GM23248 (cell line): ENCODE measurements around the gene BCKDK. TPM values are rescaled to one million over a fixed set of nuclear protein-coding genes. Genes with fewer than 3 reads are reported as not detected.

ENCODE experiments used
- DNase-seq: peaks from one replicate; pipeline ENCODE4 v3.0.0-alpha.2; 2015
- H2AFZ ChIP-seq: fragments of 200-600 bp; sonication (generic); 2 replicates; pipeline ENCODE4 v1.6.1; 2016; ENCODE audit warnings: antibody characterized with exemption
- H3F3A ChIP-seq: fragments of 200-600 bp; sonication (generic); 2 replicates; pipeline ENCODE4 v1.6.1; 2016; ENCODE audit warnings: mild to moderate bottlenecking, antibody characterized with exemption, mixed run types; ENCODE audit not compliant: insufficient read depth
- H3K27ac ChIP-seq: fragments of 200-600 bp; sonication (generic); 2 replicates; pipeline ENCODE4 v1.5.1; 2016; ENCODE audit warnings: mild to moderate bottlenecking
- H3K27me3 ChIP-seq: fragments of 200-600 bp; sonication (generic); replicated peaks from 2 replicates; pipeline ENCODE4 v1.6.1; 2016; ENCODE audit warnings: mild to moderate bottlenecking; ENCODE audit not compliant: insufficient read depth
- H3K36me3 ChIP-seq: fragments of 200-600 bp; sonication (generic); 2 replicates; pipeline ENCODE4 v1.6.1; 2016; ENCODE audit warnings: low read depth, mild to moderate bottlenecking
- H3K4me1 ChIP-seq: fragments of 200-600 bp; sonication (generic); 2 replicates; pipeline ENCODE4 v1.6.1; 2016; ENCODE audit warnings: mild to moderate bottlenecking; ENCODE audit not compliant: insufficient read depth
- H3K4me2 ChIP-seq: fragments of 200-600 bp; sonication (generic); one replicate; pipeline ENCODE4 v1.6.1; 2016; ENCODE audit warnings: mild to moderate bottlenecking; ENCODE audit not compliant: unreplicated experiment
- H3K4me3 ChIP-seq: fragments of 200-600 bp; sonication (generic); 2 replicates; pipeline ENCODE4 v1.5.1; 2016; ENCODE audit warnings: mild to moderate bottlenecking
- H3K79me2 ChIP-seq: fragments of 200-600 bp; sonication (generic); 2 replicates; pipeline ENCODE4 v1.6.1; 2016; ENCODE audit warnings: mild to moderate bottlenecking; ENCODE audit not compliant: insufficient read depth
- H3K9ac ChIP-seq: fragments of 200-600 bp; sonication (generic); 2 replicates; pipeline ENCODE4 v1.6.1; 2016; ENCODE audit warnings: mild to moderate bottlenecking
- H3K9me2 ChIP-seq: fragments of 200-600 bp; sonication (generic); 2 replicates; pipeline ENCODE4 v1.6.1; 2016; ENCODE audit warnings: mixed run types, mild to moderate bottlenecking, moderate library complexity; ENCODE audit not compliant: insufficient read depth
- H3K9me3 ChIP-seq: fragments of 200-600 bp; sonication (generic); one replicate; pipeline ENCODE4 v1.6.1; 2017; ENCODE audit warnings: low read depth
- H4K20me1 ChIP-seq: fragments of 200-600 bp; sonication (generic); 2 replicates; pipeline ENCODE4 v1.6.0; 2016; ENCODE audit not compliant: insufficient read depth
- EZH2 ChIP-seq: fragments of 200-600 bp; sonication (generic); IDR thresholded peaks from 2 replicates; pipeline ENCODE4 v1.6.1; 2018; ENCODE audit warnings: antibody characterized with exemption, mild to moderate bottlenecking; ENCODE audit not compliant: insufficient read depth, poor library complexity, severe bottlenecking
- EZH2phosphoT487 ChIP-seq: fragments of 200-600 bp; sonication (generic); IDR thresholded peaks from 2 replicates; pipeline ENCODE4 v1.6.1; 2018; ENCODE audit warnings: antibody characterized with exemption, moderate library complexity, mild to moderate bottlenecking, low read depth; ENCODE audit not compliant: insufficient read depth
- WGBS, 2 experiments: methylation state at CpG; one replicate each; pipeline ENCODE4 v1.1.6; 2015 to 2017; ENCODE audit warnings: low lambda C conversion rate in 2 of 2, low coverage in 1 of 2; ENCODE audit errors: missing lambda C conversion rate in 2 of 2; 5-methylcytosine and 5-hydroxymethylcytosine counted together
- in situ Hi-C: fragments of 300-500 bp; cut with MboI; formaldehyde crosslinking; loops from 2 replicates; pipeline ENCODE4 v1.15.0; 2020
- polyA plus RNA-seq: library from polyadenylated mRNA; unstranded; fragments of >200 nt; fragmentation: Nextera tagmentation; extraction: Ambion mirVana; gene quantifications from 2 replicates; pipeline ENCODE4 v1.2.1, GENCODE V29; 2016
- total RNA-seq: library from RNA; depleted of rRNA; stranded (reverse); fragments of >200 nt; shearing (Covaris generic); gene quantifications from 2 replicates; pipeline ENCODE4 v1.2.3, GENCODE V29; 2014

The BCKDK gene
- total and polyA plus RNA-seq, 2 experiments from 2014 or later = 71.4 to 108 TPM

DNA sequence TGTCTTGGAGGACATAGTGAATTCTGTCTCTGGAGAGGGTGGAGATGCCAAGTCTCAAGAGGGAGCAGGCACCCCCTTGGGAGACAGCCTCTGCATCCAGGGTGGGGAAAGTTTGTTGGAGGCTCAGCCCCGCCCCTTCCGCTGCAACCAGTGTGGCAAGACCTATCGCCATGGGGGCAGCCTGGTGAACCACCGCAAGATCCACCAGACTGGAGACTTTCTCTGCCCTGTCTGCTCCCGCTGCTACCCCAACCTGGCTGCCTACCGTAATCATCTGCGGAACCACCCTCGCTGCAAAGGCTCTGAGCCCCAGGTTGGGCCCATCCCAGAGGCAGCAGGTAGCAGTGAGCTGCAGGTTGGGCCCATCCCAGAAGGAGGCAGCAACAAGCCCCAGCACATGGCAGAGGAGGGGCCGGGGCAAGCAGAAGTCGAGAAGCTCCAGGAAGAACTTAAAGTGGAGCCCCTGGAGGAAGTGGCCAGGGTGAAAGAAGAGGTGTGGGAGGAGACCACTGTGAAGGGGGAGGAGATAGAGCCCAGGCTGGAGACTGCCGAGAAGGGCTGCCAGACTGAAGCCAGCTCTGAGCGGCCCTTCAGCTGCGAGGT is 28.7 kb upstream of the BCKDK start:
- Histone ChIP-seq H3K27me3 (no peaks in the 10 kb centered on the region), H3K4me3 (no peak overlapping the region), H3K27ac (no peak overlapping the region), H3K79me2 (peaks cover 81% of the 10 kb centered on the region), H2AFZ (no peak overlapping the region), H4K20me1 (no peaks in the 10 kb centered on the region), H3K36me3 (peaks cover 2% of the 10 kb centered on the region; the same call in 1 of the 2 replicates), H3F3A (no peaks in the 10 kb centered on the region), H3K4me2 (no peak overlapping the region), H3K9ac (no peak overlapping the region), H3K4me1 (peaks cover 5% of the 10 kb centered on the region; the same call in 1 of the 2 replicates), H3K9me3 (no peaks in the 10 kb centered on the region), H3K9me2 (no peaks in the 10 kb centered on the region)
- TF ChIP-seq EZH2 = no peak
- TF ChIP-seq EZH2phosphoT487 = no peak
- in situ Hi-C loops = no loop called here
- no peak for DNase-seq
- WGBS, 2 experiments = 83 to 88% methylated on average over 13 of the region's 13 CpGs

GRCh38 chr16:31080035-31080629 is 28.1 kb upstream of the BCKDK start:
- Histone ChIP-seq H3K4me3 (no peak overlapping the region), H3K36me3 (peaks cover 2% of the 10 kb centered on the region; the same call in 1 of the 2 replicates), H3K27ac (no peak overlapping the region), H2AFZ (no peak overlapping the region), H3K9me3 (no peaks in the 10 kb centered on the region), H3K27me3 (no peaks in the 10 kb centered on the region), H3K9me2 (no peaks in the 10 kb centered on the region), H3K4me1 (peaks cover 2% of the 10 kb centered on the region; the same call in 1 of the 2 replicates), H3K79me2 (peaks cover 74% of the 10 kb centered on the region), H3K9ac (no peak overlapping the region), H3K4me2 (no peak overlapping the region), H3F3A (no peaks in the 10 kb centered on the region), H4K20me1 (no peaks in the 10 kb centered on the region)
- DNase-seq = no peak
- TF ChIP-seq EZH2 (no peak), EZH2phosphoT487 (no peak)
- in situ Hi-C loops = no loop called here
- 93% methylated on average over 36 to 40 of the region's 40 CpGs for WGBS, 2 experiments

- Histone ChIP-seq H3K9ac (no peak overlapping the region), H3K4me2 (no peak overlapping the region), H3K27ac (no peak overlapping the region), H4K20me1 (no peaks in the 10 kb centered on the region), H3K79me2 (peaks cover 66% of the 10 kb centered on the region), H3K9me3 (no peaks in the 10 kb centered on the region), H3K4me3 (no peak overlapping the region), H3K4me1 (no peaks in the 10 kb centered on the region), H3K36me3 (peaks cover 2% of the 10 kb centered on the region; the same call in 1 of the 2 replicates), H2AFZ (no peak overlapping the region), H3K9me2 (no peaks in the 10 kb centered on the region), H3K27me3 (no peaks in the 10 kb centered on the region), H3F3A (no peaks in the 10 kb centered on the region)
- in situ Hi-C loops = no loop called here
- DNase-seq = no peak
- TF ChIP-seq EZH2 = no peak
- no peak for TF ChIP-seq EZH2phosphoT487
- WGBS, 2 experiments = 83 to 87% methylated on average over 12 to 13 of the region's 13 CpGs
Observed at GRCh38 chr16:31080756-31081419, 27.3 kb upstream of the BCKDK start.

DNA sequence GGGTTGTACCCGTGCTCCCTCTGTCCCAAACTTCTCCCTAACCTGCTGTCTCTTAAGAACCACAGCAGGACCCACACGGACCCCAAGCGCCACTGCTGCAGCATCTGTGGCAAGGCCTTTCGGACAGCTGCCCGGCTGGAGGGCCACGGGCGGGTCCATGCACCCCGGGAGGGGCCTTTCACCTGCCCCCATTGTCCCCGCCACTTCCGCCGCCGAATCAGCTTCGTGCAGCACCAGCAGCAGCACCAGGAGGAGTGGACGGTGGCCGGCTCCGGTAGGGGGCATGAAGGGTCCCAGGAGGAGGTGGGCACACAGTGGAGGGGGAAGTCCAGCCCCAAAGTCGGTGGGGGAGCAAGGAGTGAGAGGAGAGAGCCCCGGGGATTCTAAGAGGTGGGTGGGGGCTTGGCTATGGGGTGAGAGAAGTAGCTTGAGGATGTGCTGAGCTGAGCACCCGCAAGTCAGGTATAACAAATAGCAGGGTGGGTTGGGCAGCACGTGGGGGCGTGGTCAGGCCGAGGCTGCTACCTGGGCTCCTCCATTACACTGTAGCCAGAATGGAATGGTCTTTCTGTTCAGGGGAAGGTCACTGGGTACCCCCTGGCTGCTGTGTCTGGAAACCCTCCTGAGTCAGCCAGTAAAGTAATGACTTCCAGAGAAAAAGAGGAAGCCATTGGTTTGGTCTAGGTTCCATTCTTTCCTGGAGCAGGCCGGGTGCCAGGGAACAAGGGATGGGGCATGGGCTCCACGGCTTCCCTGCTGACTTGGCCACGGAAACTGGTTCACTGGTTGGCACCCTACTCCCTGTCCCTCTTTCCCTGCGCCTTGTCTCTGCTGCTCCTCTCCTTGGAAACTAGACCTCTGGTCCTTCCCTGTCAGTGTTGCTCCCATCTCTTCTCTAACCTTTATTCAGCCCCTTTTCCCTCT is 26.5 kb upstream of the BCKDK start:
- no peaks in the 10 kb centered on the region for H3K27me3 ChIP-seq
- H4K20me1 ChIP-seq = no peaks in the 10 kb centered on the region
- H3K4me1 ChIP-seq = no peaks in the 10 kb centered on the region
- H3K9ac ChIP-seq = no peak overlapping the region
- peaks cover 2% of the 10 kb centered on the region; the same call in 1 of the 2 replicates for H3K36me3 ChIP-seq
- 76 to 77% methylated on average over 26 of the region's 26 CpGs for WGBS, 2 experiments
- H3K9me2 ChIP-seq = no peaks in the 10 kb centered on the region
- in situ Hi-C loops = no loop called here
- H3K4me2 ChIP-seq = no peak overlapping the region
- no peak overlapping the region for H2AFZ ChIP-seq
- no peaks in the 10 kb centered on the region for H3F3A ChIP-seq
- H3K27ac ChIP-seq = no peak overlapping the region
- H3K4me3 ChIP-seq = no peak overlapping the region
- H3K9me3 ChIP-seq = no peaks in the 10 kb centered on the region
- TF ChIP-seq EZH2 (no peak), EZH2phosphoT487 (no peak)
- peaks cover 58% of the 10 kb centered on the region for H3K79me2 ChIP-seq
- no peak for DNase-seq
